ENCODE results near the gene APOD. TPM values are rescaled to one million over a fixed set of nuclear protein-coding genes. Genes with fewer than 3 reads are reported as not detected.

Gene APOD
- total RNA-seq, 1 experiment from 2014 or later: not detected

DNA sequence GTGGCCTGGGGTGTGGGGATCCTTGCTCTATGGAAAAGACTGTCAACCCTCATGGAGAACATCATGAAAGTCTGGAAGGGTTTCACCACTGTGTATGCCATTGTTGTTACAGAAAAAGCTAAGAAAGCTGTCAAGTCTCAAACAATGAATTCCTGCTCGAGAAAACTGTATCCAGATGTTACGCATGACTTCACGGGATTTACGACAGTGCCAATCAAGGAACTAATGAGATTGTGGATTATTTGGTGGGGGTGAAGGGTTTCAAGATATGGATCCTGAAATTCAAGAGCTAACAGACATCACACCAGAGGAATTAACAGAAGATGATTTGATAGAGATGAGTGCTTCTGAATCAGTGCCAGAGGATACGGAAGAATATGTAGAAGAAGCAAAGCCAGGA lies 48.4 kb downstream of the APOD start:
- Histone ChIP-seq H4K8ac (replicated peaks; ENCODE audit: insufficient read length, low read depth, low read length) (no peak overlapping the region), H3K9me3 (ENCODE audit: control insufficient read depth, low read depth, low read length) (no peaks in the 10 kb centered on the region), H4K91ac (ENCODE audit: insufficient read length, low read depth, low read length) (no peak overlapping the region), H3K4me1 (ENCODE audit: insufficient read depth, low read length) (no peaks in the 10 kb centered on the region), H3K9ac (ENCODE audit: extremely low read depth, insufficient read length, low read length) (no peak overlapping the region), H3K4me2 (ENCODE audit: insufficient read depth, insufficient read length, low read length) (no peak overlapping the region), H3K23me2 (ENCODE audit: insufficient read length, low read depth, low read length, poor library complexity, severe bottlenecking) (no peaks in the 10 kb centered on the region), H2BK15ac (ENCODE audit: low read depth, low read length) (no peak overlapping the region), H4K20me1 (ENCODE audit: control insufficient read depth, insufficient read depth, insufficient read length) (no peaks in the 10 kb centered on the region), H3K56ac (ENCODE audit: insufficient read length, low read depth, low read length) (no peak overlapping the region), H2BK12ac (ENCODE audit: insufficient read length, low read depth, low read length) (no peak overlapping the region), H3K14ac (ENCODE audit: insufficient read depth, low read length) (no peak overlapping the region), H2BK120ac (ENCODE audit: low read depth, low read length, poor library complexity, severe bottlenecking) (no peak overlapping the region), H3K18ac (ENCODE audit: insufficient read length, low read depth, low read length) (no peak overlapping the region), H2AFZ (ENCODE audit: low read length) (no peak overlapping the region), H3K23ac (ENCODE audit: insufficient read length, low read depth, low read length) (no peak overlapping the region), H3K79me1 (ENCODE audit: insufficient read depth, low read depth, low read length, poor library complexity, severe bottlenecking) (no peaks in the 10 kb centered on the region), H3T11ph (ENCODE audit: low read length) (no peak overlapping the region), H3K27me3 (ENCODE audit: insufficient read depth, low read length) (no peaks in the 10 kb centered on the region), H3K27ac (ENCODE audit: insufficient read length, low read depth, low read length) (no peak overlapping the region), H2BK5ac (ENCODE audit: insufficient read length, low read length) (no peak overlapping the region), H3K4ac (ENCODE audit: low read depth, low read length) (no peak overlapping the region), H4K5ac (ENCODE audit: insufficient read length, low read depth, low read length) (no peak overlapping the region), H2AK5ac (ENCODE audit: insufficient read length, low read length) (no peak overlapping the region), H3K79me2 (ENCODE audit: insufficient read depth, low read length) (peaks cover 5% of the 10 kb centered on the region; the same call in 1 of the 2 replicates), H2BK20ac (ENCODE audit: low read depth, low read length, poor library complexity, severe bottlenecking) (no peak overlapping the region)
- H3K4me1 Mint-ChIP-seq: peaks cover 0 to 3% of the 10 kb centered on the region in 2 experiments; a peak in 1 of 4 replicates
- H3K4me3 Mint-ChIP-seq: no peak overlapping the region
- TF ChIP-seq, protein P1, sequence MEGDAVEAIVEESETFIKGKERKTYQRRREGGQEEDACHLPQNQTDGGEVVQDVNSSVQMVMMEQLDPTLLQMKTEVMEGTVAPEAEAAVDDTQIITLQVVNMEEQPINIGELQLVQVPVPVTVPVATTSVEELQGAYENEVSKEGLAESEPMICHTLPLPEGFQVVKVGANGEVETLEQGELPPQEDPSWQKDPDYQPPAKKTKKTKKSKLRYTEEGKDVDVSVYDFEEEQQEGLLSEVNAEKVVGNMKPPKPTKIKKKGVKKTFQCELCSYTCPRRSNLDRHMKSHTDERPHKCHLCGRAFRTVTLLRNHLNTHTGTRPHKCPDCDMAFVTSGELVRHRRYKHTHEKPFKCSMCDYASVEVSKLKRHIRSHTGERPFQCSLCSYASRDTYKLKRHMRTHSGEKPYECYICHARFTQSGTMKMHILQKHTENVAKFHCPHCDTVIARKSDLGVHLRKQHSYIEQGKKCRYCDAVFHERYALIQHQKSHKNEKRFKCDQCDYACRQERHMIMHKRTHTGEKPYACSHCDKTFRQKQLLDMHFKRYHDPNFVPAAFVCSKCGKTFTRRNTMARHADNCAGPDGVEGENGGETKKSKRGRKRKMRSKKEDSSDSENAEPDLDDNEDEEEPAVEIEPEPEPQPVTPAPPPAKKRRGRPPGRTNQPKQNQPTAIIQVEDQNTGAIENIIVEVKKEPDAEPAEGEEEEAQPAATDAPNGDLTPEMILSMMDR (conservative IDR thresholded peaks at IDR 0.05): no peak
- no peaks in the 10 kb centered on the region for H3K27me3 Mint-ChIP-seq (ENCODE audit: low read depth)
- no peak overlapping the region for H3K27ac Mint-ChIP-seq
- no peaks in the 10 kb centered on the region for H3K9me3 Mint-ChIP-seq
- H3K36me3 Mint-ChIP-seq (ENCODE audit: insufficient read depth in 1 of 3, low read depth in 3 of 3): peaks cover 0 to 7% (median 2%) of the 10 kb centered on the region in 3 experiments; a peak in 1 of 7 replicates
- no peak for DNase-seq
- WGBS (ENCODE audit: extremely low coverage, insufficient read length, low lambda C conversion rate): no CpG with 5 or more reads among the region's 5 CpGs
